Calu3 (cell line): ENCODE data around the gene SEMA3C. TPM values are rescaled to one million over a fixed set of nuclear protein-coding genes. Genes with fewer than 3 reads are reported as not detected.
"Not testable (repeated sequence)": the region's sequence is repeated elsewhere in the genome, so short reads cannot be mapped to it uniquely, and the experiment has no call there.

Experiments
- BruUV-seq: library from RNA; stranded (reverse); fragments of 400-500 nt; replicated peaks from 2 replicates; lab custom pipeline; 2021; lab: Mats Ljungman, UMichigan
- CTCF ChIA-PET: fragments of 300-600 bp; sonication (Branson Sonifier 250); formaldehyde crosslinking; loops from one replicate; lab custom pipeline; 2022; ENCODE audit warnings: antibody characterized with exemption; lab: Charles Lee
- DNase-seq: peaks from one replicate; pipeline ENCODE4 v3.0.0; 2022
- H3K27ac Mint-ChIP-seq: one replicate; pipeline ENCODE4 v1.8.0; 2022; ENCODE audit warnings: mixed read lengths; ENCODE audit not compliant: unreplicated experiment
- H3K27me3 Mint-ChIP-seq: one replicate; pipeline ENCODE4 v1.8.0; 2022; ENCODE audit warnings: mixed read lengths; ENCODE audit not compliant: unreplicated experiment
- H3K36me3 Mint-ChIP-seq: one replicate; pipeline ENCODE4 v1.8.0; 2022; ENCODE audit warnings: mild to moderate bottlenecking, moderate library complexity, mixed read lengths; ENCODE audit not compliant: insufficient read depth, unreplicated experiment
- H3K4me1 Mint-ChIP-seq: one replicate; pipeline ENCODE4 v1.8.0; 2022; ENCODE audit warnings: mild to moderate bottlenecking, low read depth, mixed read lengths; ENCODE audit not compliant: unreplicated experiment
- H3K4me3 Mint-ChIP-seq: one replicate; pipeline ENCODE4 v1.8.0; 2022; ENCODE audit warnings: mild to moderate bottlenecking, low read depth, moderate library complexity, mixed read lengths; ENCODE audit not compliant: unreplicated experiment
- H3K9me3 Mint-ChIP-seq: one replicate; pipeline ENCODE4 v1.8.0; 2022; ENCODE audit warnings: low read depth, mixed read lengths; ENCODE audit not compliant: unreplicated experiment
- CTCF ChIP-seq: fragments of 200-600 bp; IDR thresholded peaks from one replicate; pipeline ENCODE4 v1.8.0; 2022; ENCODE audit warnings: antibody characterized with exemption; ENCODE audit not compliant: unreplicated experiment
- intact Hi-C: fragments of 100-400 bp; cut with micrococcal nuclease; formaldehyde crosslinking; loops from one replicate; pipeline ENCODE4 v1.10.0; 2022; ENCODE audit not compliant: unreplicated experiment
- total RNA-seq: library from RNA; stranded (reverse); gene quantifications from 2 replicates; pipeline ENCODE4 v1.2.3, GENCODE V29; 2022

The SEMA3C gene
- total RNA-seq, 1 experiment from 2014 or later, result 67.7 TPM

- no TSS peak for BruUV-seq
- intact Hi-C loops, result no loop called here
- H3K36me3 Mint-ChIP-seq, result peaks cover 9% of the 10 kb centered on the region
- no peaks in the 10 kb centered on the region for H3K9me3 Mint-ChIP-seq
- no peaks in the 10 kb centered on the region for H3K27me3 Mint-ChIP-seq
- DNase-seq, result no peak
- peaks cover 32% of the 10 kb centered on the region for H3K4me1 Mint-ChIP-seq
- no peak overlapping the region for H3K4me3 Mint-ChIP-seq
- no peak overlapping the region for H3K27ac Mint-ChIP-seq
- CTCF ChIA-PET, result no interaction called here
- no peak for TF ChIP-seq CTCF
These were observed 17.3 kb upstream of the SEMA3C start for GRCh38 chr7:80935991-80936780.

GRCh38 chr7:80934321-80934720 lies 15.5 kb upstream of the SEMA3C start:
- TF ChIP-seq CTCF, result no peak
- no peak for DNase-seq
- CTCF ChIA-PET, result no interaction called here
- BruUV-seq, result no TSS peak
- intact Hi-C loops, result no loop called here
- peaks cover 18% of the 10 kb centered on the region for H3K4me1 Mint-ChIP-seq
- H3K27ac Mint-ChIP-seq, result no peak overlapping the region
- no peak overlapping the region for H3K4me3 Mint-ChIP-seq
- H3K27me3 Mint-ChIP-seq, result no peaks in the 10 kb centered on the region
- H3K36me3 Mint-ChIP-seq, result peaks cover 5% of the 10 kb centered on the region
- H3K9me3 Mint-ChIP-seq, result no peaks in the 10 kb centered on the region

- BruUV-seq, result no TSS peak
- Mint-ChIP-seq H3K27ac (no peak overlapping the region), H3K4me3 (no peak overlapping the region), H3K27me3 (no peaks in the 10 kb centered on the region), H3K36me3 (peaks cover 5% of the 10 kb centered on the region), H3K9me3 (no peaks in the 10 kb centered on the region), H3K4me1 (peaks cover 13% of the 10 kb centered on the region)
- TF ChIP-seq CTCF, result no peak
- CTCF ChIA-PET, result no interaction called here
- no peak for DNase-seq
- intact Hi-C loops, result no loop called here
These were observed 13.7 kb upstream of the SEMA3C start for GRCh38 chr7:80932536-80932935.

- TF ChIP-seq CTCF, result no peak
- no TSS peak for BruUV-seq
- CTCF ChIA-PET, result no interaction called here
- H3K9me3 Mint-ChIP-seq, result no peaks in the 10 kb centered on the region
- no peak for DNase-seq
- H3K36me3 Mint-ChIP-seq, result peaks cover 4% of the 10 kb centered on the region
- no peak overlapping the region for H3K4me3 Mint-ChIP-seq
- H3K27ac Mint-ChIP-seq, result no peak overlapping the region
- H3K4me1 Mint-ChIP-seq, result peaks cover 19% of the 10 kb centered on the region
- H3K27me3 Mint-ChIP-seq, result no peaks in the 10 kb centered on the region
- intact Hi-C loops, result no loop called here
These were observed 10.8 kb upstream of the SEMA3C start for GRCh38 chr7:80929619-80930018.

GRCh38 chr7:80926955-80927354 lies 8.1 kb upstream of the SEMA3C start:
- H3K4me1 Mint-ChIP-seq, result peaks cover 33% of the 10 kb centered on the region
- H3K36me3 Mint-ChIP-seq, H3K4me3 Mint-ChIP-seq, CTCF ChIA-PET, intact Hi-C loops, H3K27ac Mint-ChIP-seq, BruUV-seq, H3K27me3 Mint-ChIP-seq, H3K9me3 Mint-ChIP-seq, DNase-seq: not testable (repeated sequence)
